HG03521 (cell line): Measurements from ENCODE around the gene DIAPH1.

ENCODE experiments used
- ATAC-seq: cut with Tn5 transposase; IDR thresholded peaks from one replicate; pipeline ENCODE4 v1.9.1; 2021; ENCODE audit warnings: mild to moderate bottlenecking, moderate library complexity; ENCODE audit not compliant: unreplicated experiment

DIAPH1 gene

DNA sequence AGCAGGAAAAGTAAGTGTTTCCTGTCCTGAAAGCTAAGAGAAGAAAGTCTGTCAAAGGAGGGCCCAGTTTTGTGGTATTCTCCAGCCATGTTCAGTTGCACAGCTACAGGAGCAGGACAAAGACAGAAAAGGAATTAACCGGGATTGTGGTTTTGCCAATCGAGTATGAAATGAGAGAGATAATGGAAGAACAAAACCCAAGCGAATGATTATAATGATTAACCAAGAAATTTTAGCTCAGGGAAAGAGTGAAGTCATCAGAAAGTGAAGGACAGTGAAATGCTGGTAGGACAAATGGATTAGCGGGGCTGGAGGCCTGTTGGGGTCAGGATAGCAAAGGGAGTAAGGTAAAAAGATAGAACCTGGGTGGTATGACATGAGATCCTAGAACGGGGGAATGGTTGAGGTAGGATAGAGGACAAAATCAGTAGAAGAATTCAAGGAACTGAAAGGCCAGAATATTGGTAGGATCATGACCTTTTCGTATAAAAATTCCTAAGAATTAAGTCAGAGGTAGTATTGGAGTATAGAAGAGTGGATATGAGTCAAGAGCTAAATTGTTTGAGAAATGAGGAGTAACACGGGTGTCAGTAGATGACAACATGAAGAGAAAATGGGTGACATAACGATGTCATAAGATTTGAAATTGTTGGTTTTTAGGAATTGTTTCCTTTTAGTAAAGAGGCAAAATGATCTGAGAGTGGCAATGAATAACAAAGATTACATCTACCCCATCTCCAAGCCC is 52.8 kb downstream of the DIAPH1 start:
- no peak for ATAC-seq

DNA sequence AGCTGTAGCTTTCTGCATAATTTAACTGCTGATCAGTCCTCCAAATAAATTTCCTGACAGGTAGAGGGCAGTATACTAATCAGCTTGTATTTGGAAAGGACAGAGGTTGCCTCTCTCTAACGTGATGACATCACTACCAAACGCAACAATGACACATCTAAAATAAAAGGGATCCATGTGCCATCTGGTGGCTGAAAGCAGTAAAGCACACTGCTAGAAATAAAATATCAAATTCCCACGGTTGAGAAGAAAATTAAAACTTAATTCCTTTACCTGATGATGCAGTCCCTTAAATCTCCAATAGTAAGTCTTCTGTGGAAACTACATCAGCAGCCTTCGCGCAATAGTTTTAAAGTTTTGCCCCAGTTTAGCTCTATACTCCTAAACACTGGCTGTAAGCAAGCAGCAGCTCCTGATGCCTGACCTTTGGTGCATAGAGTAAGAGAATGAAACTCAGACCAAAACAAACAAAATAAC is 54.5 kb downstream of the DIAPH1 start:
- ATAC-seq = peak; percentile 93

DNA sequence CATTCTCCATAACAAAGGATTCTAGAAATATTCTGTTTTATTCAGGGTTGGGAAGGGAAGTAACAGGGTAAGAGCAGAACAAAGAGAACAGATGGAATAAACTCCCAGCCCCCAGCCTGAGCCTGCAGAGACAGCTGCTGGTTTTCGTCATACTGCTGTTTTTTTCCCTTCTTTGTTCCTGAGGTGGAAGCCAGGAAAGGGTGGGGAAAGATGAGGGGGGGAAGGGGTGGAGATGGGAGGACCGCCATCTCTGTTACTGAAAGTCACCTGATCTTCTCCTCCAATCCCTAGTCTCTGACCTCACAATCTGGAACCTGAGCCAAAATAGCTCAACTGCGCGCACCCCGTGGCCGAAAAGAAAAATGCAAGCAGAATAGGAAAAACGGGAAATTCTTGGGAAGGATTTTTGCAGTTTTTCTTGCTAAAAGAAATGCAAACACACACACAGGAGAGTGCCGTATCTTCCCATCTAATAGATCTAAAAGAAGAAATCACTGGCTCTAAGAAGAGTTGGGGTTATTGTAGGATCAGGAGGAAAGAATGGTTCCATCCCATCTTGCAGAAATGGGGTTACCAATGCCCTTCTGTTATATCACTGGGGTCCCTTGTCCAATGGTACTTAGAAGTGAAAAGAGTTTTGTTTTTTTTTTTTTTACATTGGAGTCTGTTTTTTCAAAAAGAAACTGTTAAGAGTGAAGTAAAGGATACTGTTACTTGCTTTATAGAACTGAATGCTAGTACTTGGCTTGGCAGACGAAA is 57.9 kb downstream of the DIAPH1 start:
- ATAC-seq = no peak

DNA sequence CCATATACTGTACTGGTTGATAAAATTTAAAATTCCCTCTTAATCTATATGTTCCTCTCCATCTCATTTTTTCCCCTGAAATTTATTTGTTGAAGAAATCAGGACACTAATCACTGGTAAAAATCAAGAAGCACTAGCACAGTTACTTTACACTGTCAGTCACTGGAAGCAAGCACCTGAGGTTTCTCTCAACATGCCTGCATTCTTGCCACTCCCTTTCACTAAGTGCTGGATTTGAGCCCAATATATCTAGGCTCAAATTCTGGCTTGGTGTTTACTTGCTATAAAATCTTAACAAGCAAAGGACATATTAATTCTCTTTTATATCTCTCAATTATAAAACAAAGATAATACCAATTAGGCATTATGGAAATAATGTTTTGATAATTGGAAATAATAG is 58.6 kb downstream of the DIAPH1 start:
- no peak for ATAC-seq

DNA sequence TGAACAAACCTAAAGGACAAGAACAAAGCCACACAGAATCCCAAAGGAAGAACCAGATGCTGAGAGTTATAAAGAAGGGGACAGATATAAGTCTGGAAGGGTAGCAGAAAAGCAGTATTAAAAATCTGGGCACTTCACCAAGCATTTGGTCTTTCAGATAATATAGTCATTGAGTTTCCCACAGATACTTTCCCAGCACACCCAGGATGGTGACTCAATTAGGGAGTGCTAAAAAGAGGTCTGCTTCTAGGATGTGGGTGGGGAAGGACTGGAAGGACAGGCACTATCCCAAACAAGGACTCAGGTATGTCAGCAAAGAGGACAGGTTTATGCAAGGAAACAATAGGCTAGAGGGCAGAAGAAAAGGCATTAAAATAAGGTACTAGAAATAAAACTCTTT is 59.3 kb downstream of the DIAPH1 start:
- no peak for ATAC-seq

DNA sequence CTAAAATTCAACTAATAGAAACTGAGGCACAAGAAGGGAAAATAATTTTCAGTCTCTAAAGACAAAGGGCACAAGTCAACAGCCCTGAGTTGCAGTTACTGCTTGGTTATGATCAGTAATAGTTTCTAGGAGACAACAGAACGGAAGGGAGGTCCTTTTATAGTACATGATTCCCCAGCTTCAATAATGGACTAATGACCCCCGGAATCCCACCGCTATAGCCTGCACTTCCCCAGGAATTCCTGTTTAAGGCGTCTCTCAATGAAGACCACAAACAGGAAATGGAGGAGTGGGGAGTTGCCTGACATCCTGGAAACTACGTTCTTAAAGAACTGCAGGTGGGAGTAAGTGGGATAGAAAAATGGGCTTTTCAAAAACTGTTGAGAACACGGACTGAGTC is 60.6 kb downstream of the DIAPH1 start:
- ATAC-seq = peak; percentile 9

DNA sequence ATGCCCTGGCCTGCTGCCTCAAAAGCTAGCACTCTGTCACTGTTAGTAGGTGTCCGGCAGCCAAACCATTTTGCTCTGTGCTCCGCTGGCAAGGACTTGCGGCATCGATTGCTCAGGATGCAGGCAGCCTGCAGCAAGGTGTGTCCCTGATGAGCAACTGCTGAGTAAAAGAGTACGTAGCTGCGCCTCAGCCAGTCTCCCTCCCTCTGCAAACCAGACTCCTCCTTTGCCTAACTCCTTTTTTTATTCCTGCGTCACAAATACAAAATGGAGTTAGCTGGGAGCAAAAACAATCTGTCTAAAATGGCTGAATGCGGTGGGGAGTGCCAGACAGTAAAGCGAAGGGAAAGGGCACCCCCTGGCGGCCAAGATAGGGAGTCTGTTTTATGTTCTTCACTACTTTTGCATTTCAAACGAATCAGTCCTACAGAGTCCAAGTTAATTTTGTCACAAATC is 61.1 kb downstream of the DIAPH1 start:
- ATAC-seq = peak; percentile 64

DNA sequence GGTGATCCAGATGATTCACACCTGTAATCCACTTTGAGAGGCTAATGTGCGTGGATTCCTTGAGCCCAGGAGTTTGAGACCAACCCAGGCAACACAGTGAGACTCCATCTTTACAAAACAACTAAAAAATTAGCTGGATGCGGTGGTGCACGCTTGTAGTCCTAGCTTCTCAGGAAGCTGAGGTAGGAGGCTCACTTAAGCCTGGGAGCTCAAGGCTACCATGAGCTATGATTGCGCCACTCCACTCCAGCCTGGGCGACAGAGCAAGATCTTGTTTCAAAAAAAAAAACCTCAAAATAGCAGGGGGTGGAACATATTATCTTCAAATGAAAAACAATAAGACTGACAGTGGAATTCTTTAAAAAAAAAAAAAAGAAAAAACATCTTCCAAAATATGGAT is 70.9 kb downstream of the DIAPH1 start:
- ATAC-seq = no peak

DNA sequence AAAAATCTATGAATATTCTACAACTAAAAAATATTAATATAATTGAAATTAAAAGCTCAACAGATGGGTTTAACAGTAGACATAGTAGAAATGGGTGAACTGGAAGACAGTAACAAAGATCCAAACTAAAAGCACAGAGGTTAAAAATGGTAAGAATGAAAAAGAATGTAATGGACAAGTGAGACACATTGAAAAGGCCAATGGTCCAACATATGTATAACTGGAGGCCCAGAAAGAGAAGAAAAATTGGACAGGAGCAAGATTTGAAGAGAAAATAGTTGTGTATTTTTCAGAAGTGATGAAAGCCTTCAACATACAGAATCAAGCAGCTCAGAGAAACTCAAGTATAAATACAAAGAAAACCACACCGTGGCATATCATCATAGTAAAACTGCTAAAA is 71.3 kb downstream of the DIAPH1 start:
- ATAC-seq = no peak

DNA sequence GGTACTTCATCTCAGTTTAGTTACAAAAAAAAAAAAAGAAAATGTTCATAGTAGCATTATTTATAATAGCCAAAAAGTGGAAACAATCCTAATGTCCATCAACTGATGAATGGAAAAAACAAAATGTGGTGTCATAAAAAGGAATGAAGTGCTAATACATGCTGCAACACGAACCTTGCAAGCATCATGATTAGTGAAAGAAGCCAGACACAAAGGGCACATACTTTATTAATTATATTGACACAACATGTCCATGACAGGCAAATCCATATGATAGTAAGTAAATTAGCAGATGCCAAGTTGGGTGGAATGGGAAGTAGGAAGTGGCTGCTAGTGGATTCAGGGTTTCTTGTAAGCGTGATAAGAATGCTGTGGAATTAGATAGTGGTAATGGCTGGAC is 75.7 kb downstream of the DIAPH1 start:
- no peak for ATAC-seq

DNA sequence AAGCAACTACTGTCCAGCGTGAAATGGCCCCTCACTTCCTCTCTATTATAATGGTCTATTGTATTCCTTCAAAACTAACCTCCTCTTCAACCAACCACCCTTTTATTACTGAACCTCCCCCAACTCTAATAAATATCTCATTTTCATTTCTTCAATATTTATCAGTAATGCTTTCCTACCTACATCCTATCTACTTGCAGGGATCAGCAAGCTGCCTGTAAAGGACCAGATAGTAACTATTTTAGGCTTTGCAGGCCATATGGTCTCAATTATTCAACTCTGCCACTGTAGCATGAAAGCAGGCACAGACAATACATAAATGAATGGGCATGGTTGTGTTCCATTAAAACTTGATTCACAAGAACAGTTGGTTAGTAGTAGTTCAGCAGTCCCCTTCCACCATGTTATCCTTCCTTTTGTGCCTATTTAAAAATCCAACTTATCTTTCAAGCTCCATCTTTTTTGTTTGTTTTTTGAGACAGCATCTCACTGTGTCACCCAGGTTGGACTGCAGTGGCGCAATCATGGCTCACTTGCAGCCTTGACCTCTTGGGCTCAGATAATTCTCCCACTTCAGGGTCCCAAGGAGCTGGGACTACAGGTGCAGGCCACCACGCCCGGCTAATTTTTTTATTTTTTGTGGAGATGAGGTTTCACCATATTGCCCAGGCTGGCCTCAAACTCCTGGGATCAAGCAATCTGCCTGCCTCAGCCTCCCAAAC is 84.1 kb downstream of the DIAPH1 start:
- no peak for ATAC-seq

DNA sequence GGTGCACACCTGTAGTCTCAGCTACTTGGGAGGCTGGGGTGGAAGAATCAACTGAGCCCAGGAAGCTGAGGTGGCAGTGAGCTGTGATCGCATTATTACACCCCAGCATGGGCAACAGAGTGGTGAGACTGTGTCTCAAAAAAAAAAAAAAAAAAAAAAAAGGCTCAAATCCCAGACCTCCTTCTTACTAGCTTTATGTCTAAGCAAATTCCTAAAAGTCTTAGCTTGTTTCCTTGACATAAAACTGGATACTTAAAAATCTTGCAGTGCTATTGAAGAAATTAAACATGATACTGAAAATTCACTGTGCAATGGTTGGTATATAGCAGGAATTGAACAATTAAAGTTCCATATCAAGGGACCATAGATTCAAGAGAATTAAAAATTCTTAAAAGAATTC is 84.9 kb downstream of the DIAPH1 start:
- ATAC-seq = no peak

DNA sequence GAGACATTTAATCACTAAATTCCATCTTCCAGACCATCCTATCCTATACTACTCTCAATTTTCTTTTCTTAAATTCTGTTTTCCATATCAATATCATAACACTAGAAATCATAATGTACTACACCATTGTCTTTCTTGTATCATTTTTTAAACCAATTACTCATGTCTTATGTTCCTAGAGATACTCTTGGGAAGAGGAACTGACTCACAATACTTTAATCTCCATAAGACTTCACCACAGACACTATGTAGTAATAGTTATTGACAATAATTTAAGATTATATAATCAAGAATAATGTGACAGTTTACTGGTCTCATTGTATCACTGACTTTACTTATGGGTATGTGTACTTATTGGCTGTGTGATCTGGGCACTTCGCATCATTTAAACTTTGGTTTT is 86.1 kb downstream of the DIAPH1 start:
- ATAC-seq = no peak

DNA sequence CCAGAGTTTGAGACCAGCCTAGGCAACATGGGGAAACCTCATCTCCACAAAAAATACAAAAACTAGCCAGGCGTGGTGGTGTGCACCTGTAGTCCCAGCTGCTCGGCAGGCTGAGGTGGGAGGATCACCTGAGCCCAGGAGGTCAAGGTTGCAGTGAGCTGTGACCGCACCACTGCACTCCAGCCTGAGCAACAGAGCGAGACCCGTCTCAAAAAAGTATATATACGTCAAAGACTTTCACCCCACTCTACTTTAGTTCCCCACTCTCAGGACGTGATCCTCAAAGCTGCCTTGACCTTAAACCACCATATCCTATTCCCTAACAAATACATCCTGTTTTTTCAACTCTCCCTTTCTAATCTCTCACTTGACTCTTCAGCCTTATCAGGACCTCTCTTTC is 88.9 kb downstream of the DIAPH1 start:
- ATAC-seq = no peak

DNA sequence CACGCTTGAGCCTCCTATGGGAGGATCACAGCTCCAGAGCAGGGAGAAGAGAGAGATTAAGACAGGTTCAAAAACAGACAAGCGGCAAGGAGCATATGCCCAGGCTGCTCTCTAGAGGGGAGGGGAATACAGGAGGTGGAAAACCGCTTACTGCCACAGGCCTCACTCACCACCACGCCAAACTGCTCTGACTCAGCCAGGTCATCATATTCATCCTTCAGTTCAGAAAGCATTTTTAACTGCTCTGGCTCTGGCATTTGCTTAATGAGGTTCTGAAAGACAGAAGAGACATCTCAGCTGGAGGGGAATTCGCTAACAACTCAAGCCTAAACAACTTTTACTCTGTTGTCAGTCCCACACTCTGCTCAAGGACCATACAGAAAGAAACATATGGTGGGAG is 89.8 kb downstream of the DIAPH1 start:
- no peak for ATAC-seq

DNA sequence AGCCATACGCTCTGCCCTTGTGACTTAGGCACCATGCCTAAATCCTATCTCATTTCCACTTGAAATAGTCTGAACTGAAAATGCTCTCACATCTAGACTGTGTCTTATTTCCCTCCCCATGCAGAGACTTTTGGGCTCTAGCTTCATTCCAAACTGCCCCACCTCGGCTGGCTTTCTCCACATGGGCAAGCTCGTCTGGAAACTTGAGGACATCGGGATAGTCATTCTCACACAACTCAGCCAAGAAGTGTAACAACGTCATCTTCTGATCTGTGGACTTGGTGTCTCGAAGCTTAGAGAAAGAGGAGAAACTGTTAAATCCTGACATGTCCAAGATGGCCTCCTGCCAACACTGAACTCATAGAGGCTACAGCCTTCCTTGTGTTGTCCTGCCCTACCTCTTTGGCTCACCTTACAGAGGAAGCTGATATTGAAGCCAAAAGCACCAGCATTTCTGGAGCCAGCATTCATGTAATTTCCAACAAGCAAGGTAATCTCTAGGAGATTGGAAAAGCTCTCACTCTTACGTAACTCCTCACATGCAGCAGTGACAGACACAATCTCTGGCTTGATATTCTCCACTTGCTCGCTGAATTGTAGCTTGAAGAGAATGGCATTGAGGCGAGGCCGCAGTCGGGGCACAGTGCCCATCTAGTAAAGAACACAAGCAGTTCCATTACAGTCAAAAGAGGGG is 90.4 kb downstream of the DIAPH1 start:
- ATAC-seq = no peak

DNA sequence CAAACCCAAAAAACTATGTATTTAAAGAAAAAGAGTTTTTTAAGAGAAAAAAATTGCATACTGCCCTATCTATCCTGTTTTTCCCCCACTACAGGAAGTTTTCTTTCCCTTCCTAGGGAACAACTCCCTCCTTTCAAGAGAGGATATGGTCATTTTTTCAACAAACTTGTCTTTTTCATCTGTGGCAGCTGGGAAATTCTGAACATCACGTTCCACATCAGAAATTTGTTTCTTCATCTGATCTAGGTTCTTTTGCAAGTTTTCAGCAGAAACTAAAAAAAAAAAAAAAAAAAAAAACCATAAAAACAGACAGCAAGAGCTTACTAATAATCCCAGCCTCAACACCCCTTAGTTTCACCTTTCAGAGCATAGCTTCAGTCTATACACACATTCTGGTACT is 91.4 kb downstream of the DIAPH1 start:
- ATAC-seq = no peak

DNA sequence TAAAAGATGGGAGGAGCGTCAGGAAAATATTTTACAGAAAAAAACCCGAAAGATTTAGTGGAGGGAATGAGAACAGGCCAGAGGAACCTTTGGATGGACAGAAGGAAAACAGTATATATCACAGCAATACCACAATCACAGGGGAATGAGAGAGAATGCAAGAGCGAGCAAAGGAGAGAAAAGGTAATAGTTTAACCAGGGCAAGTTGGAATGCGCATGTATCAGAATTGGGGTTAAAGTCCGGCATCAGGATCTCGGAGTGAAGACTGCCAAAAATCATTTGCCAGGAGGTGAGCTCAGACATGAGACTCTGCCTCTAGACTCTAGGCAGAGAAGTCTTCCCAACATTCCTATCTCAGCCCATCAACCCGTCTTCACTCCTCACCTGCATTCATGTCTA is 93.1 kb downstream of the DIAPH1 start:
- ATAC-seq = no peak

DNA sequence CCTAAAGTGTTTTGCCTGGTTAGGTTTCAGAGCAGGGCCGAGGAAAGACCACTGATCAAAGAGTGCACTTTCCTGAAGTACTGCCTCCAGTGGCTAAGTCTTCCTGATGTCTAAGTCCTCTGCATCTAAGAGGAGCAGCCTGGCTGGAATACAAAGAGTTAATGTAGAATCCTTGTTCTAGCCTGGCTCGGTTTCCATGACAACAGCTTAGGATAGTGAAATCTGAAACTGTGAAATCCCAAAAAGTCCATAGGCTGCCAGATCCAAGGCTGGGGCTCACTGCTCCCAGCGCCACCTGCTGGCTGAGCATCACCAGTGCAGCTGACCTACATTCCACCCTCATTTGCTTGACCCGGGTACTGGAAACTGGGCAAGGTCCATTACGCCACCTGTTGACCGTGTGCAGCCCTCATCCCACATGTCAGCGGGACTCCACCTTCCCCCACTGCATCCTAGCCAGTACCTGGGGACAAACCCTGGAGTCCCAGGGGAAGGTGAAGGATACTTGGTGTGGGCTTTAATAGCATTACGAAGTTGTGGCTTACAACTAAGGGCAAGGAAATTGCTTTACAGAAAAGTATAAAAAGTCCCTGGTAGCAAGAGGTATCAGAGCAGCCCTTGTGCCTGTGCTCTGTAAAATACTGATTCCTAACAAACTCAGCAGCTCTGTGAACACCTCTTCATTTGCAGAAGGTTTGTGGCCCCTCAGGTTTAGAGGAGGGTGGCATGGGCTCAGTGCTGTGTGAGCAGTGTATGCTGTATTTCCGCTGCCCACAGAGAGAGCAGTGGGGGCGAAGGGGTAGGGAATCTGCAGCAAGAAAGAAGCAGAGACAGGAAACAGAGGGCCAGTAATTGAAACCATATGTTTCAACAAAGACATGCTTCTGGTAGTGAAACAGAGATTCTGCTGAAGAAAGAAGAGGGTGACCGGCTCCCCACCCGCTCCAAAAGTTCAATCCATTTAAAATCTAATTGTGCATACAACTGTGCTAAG is 93.9 kb downstream of the DIAPH1 start:
- peak; percentile 67 for ATAC-seq

DNA sequence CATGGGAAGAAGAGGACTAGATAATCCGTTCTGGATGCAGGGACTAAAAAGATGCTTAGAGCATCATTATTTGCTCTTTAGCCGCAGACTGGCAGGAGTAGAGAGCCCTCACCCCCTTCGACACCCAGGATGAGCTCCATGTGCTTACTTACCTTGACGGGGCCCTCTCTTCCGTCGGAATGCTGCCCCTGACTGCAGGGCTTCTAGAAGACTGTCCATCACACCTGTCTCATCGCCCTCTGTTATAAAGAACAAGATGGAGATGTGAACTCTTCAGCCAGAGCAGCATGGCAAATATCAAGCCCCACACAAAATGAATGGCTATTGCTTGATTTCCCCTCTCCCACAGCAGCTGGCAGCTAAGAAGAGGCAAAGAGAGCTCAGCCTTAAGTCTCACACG is 94.8 kb downstream of the DIAPH1 start:
- ATAC-seq = no peak
